GM21737 (cell line): Measurements from ENCODE around the gene CCL4.
A peak's percentile ranks its signal among the peaks of the same experiment; 100 is the strongest.

Experiments
- ATAC-seq: cut with Tn5 transposase; IDR thresholded peaks from one replicate; pipeline ENCODE4 v1.9.1; 2021; ENCODE audit warnings: mild to moderate bottlenecking, moderate library complexity; ENCODE audit not compliant: unreplicated experiment

The CCL4 gene

DNA sequence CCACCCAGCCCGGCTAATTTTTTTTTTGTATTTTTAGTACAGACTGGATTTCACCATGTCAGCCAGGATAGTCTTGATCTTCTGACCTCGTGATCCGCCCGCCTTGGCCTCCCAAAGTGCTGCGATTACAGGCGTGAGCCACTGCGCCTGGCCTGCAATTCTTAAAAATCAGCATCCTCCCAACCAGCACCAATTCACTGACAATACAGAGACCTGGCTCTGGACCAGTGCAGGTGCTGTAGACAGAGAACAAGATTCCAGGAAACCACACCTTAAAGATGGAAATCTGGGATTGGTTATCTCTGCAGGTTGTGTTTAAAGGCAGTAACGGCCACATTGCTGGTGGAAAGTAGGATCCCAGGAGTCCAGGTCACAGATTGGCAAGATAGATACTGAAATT lies 39.2 kb downstream of the CCL4 start:
- no peak for ATAC-seq

- no peak for ATAC-seq
Observed at GRCh38 chr17:36144014-36144413, 40.4 kb downstream of the CCL4 start.

GRCh38 chr17:36144981-36145729 lies 41.5 kb downstream of the CCL4 start:
- no peak for ATAC-seq

DNA sequence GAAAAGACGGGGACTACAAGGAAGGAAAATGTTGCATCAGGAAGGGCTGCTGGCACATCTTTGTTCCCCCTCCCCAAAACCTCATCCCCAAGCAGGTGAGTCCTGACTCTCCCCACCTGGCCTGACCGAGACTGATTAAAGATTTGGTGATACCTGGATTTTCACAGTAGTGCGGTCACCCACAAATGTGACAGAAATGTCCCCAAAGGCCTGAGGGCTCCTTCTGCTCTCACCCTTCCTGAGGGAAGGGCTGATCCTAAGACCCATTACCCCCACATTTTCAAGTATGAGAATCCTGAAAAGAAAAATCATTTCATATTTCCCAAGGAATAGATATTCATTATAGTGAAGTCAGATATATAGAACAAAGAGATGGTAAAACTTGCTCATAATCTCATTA lies 44.0 kb downstream of the CCL4 start:
- no peak for ATAC-seq

DNA sequence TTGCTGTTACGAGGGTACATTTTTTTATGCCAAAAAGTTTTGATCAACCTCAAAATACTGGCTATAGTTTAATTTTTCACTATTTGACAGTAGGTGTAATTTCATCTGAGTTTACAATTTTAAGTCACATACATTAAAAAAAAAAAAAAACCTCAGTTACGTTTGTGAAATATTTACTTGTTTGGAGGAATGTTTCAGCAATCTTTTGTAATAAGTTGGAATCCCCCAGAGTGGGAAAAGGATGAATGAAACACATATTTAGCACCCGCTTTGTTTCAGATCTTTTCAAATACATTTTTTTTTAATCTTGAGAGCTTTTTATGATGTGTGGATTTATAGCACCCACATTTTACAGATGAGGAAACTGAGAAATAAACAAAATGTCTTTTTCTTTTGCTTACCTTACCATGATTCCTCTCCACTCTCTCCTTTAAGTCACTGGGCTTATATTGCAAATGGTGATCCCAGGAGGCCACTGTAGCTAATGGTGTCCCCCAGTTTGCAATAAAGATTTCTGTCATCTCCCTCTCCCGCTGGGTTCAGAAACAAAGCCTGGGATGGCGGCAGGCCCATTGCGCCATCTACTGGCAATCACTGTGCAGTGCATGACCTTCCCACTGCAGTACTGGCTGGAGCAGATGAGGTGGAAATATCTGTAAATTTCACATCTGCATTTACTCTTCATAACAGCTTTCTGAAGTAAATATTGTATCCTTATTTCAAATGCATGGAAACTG lies 45.1 kb downstream of the CCL4 start:
- ATAC-seq = peak; percentile 83

DNA sequence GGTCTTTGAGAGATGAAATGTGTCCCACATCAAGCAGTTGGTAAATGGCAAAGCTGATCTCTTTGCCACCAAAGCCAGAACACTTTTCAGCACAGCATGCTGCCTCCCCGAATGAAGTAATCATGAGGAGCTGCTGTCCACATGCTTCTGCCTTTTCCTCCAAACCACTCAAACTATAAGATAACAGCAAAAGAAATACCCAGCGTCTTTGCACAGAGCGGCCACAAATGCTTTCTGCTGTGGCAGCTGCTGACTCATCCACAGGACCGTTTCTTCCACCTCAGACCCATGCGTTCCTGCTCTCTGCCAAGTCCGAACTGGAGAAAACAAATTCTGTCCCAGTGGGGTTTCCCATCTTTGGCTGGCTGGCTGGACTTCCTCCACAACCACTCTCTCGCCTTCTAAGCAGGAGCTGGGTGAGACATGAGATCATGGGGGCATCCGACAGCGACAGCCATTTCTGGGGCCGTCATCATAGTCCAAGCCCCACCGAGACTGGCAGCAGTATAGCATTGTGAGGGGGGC lies 45.7 kb downstream of the CCL4 start:
- ATAC-seq = no peak

DNA sequence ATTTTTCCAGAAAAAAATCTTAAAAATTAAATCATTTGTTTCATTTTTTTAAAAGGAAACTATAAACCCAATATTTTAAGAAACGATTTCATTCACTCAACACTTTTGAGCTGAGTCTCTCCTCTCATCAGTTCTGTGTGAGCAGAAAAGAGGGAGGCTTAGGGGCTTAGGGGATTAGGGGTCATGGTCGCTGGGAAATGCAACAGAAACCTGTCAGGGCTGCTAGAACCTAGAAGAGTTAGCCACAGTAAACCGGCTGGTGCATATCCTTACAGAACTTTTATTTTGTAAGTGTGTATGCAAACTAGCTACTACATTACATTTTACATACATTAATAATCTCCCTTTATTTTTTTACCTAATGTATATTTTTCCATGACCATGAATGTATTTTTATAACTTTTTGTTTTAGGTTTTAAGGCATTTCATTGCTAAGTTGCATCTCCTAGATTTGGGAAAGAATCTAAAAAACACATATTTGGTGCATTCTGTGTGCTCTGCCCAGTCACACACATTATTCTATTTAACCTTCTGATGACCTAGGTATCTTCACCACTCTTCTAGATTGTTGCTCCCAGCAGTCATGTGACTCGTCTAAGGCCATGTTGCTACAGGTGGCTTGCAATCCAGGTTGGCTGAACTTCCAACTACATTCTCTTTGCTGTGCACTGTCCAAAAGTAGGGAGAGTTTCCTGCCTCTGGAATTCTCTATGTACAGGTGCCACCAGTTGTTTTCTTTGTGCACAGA lies 48.4 kb downstream of the CCL4 start:
- no peak for ATAC-seq

- no peak for ATAC-seq
Observed at GRCh38 chr17:36152639-36153120, 49.1 kb downstream of the CCL4 start.

DNA sequence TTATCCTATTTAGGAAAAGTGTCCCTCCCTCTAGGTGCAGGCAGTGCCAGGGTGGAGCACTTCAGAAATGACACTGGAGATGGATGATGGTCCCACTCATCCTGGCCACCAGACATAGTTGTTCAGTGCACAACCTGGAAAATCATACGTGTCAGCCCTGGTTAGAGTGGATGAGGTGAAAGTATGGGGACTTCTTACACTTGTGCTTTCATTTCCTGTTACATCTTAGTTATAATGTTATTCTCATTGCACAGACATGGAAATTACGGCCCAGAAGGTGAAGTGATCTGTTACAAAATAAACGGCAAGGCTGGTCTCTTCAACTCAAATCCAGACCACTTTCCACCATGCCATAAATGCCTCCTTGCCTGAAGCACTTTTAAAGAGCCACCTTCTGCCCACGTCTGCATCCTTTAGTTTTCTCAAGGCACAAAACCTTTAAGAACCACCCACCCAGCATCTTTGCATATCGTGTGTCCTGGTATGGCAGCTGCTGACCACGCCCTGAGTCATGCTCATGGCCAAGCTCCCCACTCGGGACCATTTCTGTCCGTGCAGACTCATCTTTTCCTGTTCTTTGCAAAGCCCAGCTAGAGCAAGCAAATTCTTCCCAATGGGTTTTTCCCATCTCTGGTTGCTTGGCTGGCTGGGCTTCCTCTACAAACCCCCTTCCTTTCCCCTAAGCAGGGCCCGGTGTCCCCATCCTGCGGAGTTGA lies 50.4 kb downstream of the CCL4 start:
- no peak for ATAC-seq
